GM12878 (cell line): Measurements from ENCODE around the gene CD69. TPM values are rescaled to one million over a fixed set of nuclear protein-coding genes. Genes with fewer than 3 reads are reported as not detected.
A peak's percentile ranks its signal among the peaks of the same experiment; 100 is the strongest.
"Not testable (repeated sequence)": the region's sequence is repeated elsewhere in the genome, so short reads cannot be mapped to it uniquely, and the experiment has no call there.

Experiments used
- ATAC-seq: fragments of 200-7000 bp; cut with Tn5 transposase; 3 replicates; pipeline ENCODE4 v1.9.1; 2020; ENCODE audit warnings: mild to moderate bottlenecking, moderate library complexity
- BruUV-seq: library from RNA; stranded (reverse); fragments of 400-500 nt; replicated peaks from 2 replicates; lab custom pipeline; 2021; lab: Mats Ljungman, UMichigan
- CTCF ChIA-PET: fragments of 300-600 bp; sonication (Branson Sonifier 250); formaldehyde crosslinking; extraction: SDS; loops from one replicate; lab custom pipeline; 2021; ENCODE audit warnings: inconsistent platforms; lab: Yijun Ruan, JAX
- POLR2A ChIA-PET: fragments of 350-600 bp; formaldehyde crosslinking; extraction: SDS; loops from one replicate; lab custom pipeline; 2021; ENCODE audit warnings: inconsistent platforms; lab: Charles Lee
- RAD21 ChIA-PET: fragments of 300-600 bp; sonication (Branson Sonifier 250); formaldehyde crosslinking; loops from one replicate; lab custom pipeline; 2023; ENCODE audit warnings: antibody characterized with exemption; ENCODE audit not compliant: unreplicated experiment; lab: Charles Lee
- SMC1A ChIA-PET: fragments of 300-600 bp; sonication (Branson Sonifier 250); formaldehyde crosslinking; loops from one replicate; lab custom pipeline; 2023; ENCODE audit not compliant: unreplicated experiment, uncharacterized antibody; lab: Charles Lee
- DNase-seq: peaks from one replicate; pipeline ENCODE4 v3.0.0-alpha.2; 2011; ENCODE audit warnings: low read depth, low spot score
- FAIRE-seq: peaks from 3 replicates; lab custom pipeline; 2011; peaks lifted over from hg19 to GRCh38; lab: Jason Lieb, UNC
- H2AFZ ChIP-seq: 2 replicates; pipeline ENCODE4 v1.6.0; 2011; ENCODE audit warnings: low read depth, low read length, control low read depth; ENCODE audit not compliant: control insufficient read depth
- H3K27ac ChIP-seq: 2 replicates; pipeline ENCODE4 v1.5.1; 2011; ENCODE audit warnings: control low read depth; ENCODE audit not compliant: control insufficient read depth, insufficient read depth
- H3K27me3 ChIP-seq, 2 experiments: replicated peaks in 1 of 2; 2 replicates each; pipeline versions ENCODE4 v1.6.0 to v1.6.1; 2011; ENCODE audit warnings: low read length in 1 of 2; ENCODE audit not compliant: control insufficient read depth in 2 of 2, insufficient read depth in 2 of 2
- H3K36me3 ChIP-seq, 2 experiments: 2 replicates each; pipeline ENCODE4 v1.5.1; 2011; ENCODE audit warnings: low read length in 1 of 2; ENCODE audit not compliant: control insufficient read depth in 2 of 2, insufficient read depth in 2 of 2
- H3K4me1 ChIP-seq: 2 replicates; pipeline ENCODE4 v1.6.1; 2011; ENCODE audit warnings: mild to moderate bottlenecking, low read length, moderate library complexity, mixed read lengths; ENCODE audit not compliant: control insufficient read depth, insufficient read depth
- H3K4me2 ChIP-seq: 2 replicates; pipeline ENCODE4 v1.6.0; 2011; ENCODE audit warnings: control low read depth; ENCODE audit not compliant: control insufficient read depth, insufficient read depth
- H3K4me3 ChIP-seq: fragments of 200-600 bp; sonication (generic); 2 replicates; pipeline ENCODE4 v1.5.1; 2016
- H3K79me2 ChIP-seq: 2 replicates; pipeline ENCODE4 v1.6.0; 2011; ENCODE audit warnings: low read length; ENCODE audit not compliant: control insufficient read depth, insufficient read depth
- H3K9ac ChIP-seq: 2 replicates; pipeline ENCODE4 v1.8.0; 2011; ENCODE audit warnings: low read length, control low read depth, mixed read lengths; ENCODE audit not compliant: control insufficient read depth, insufficient read depth
- H3K9me3 ChIP-seq: replicated peaks from 3 replicates; pipeline ENCODE4 v1.5.1; 2011; ENCODE audit warnings: mild to moderate bottlenecking, low read length; ENCODE audit not compliant: control insufficient read depth, insufficient read depth
- H4K20me1 ChIP-seq: 2 replicates; pipeline ENCODE4 v1.6.0; 2011; ENCODE audit not compliant: control insufficient read depth, insufficient read depth
- BCL11A ChIP-seq: IDR thresholded peaks from 2 replicates; pipeline ENCODE4 v1.6.1; 2011; ENCODE audit warnings: low read depth, low read length
- BHLHE40 ChIP-seq, 2 experiments: fragments of 450-650 bp in 1 of 2; IDR thresholded peaks; 2 replicates each; pipeline ENCODE4 v1.6.1; 2011 to 2017; ENCODE audit warnings: low read depth in 2 of 2, borderline replicate concordance in 1 of 2, improper control_type of control experiment in 1 of 2, low read length in 1 of 2, mild to moderate bottlenecking in 1 of 2
- GATAD2B ChIP-seq: fragments of 450-650 bp; conservative IDR thresholded peaks from 2 replicates; pipeline ENCODE4 v1.6.1; 2017; ENCODE audit warnings: low read depth, mild to moderate bottlenecking, moderate library complexity
- HDAC6 ChIP-seq: fragments of 200-600 bp; sonication (generic); IDR thresholded peaks from one replicate; pipeline ENCODE4 v1.8.0; 2017; ENCODE audit warnings: antibody characterized with exemption; ENCODE audit not compliant: unreplicated experiment
- LARP7 ChIP-seq: fragments of 450-650 bp; IDR thresholded peaks from 2 replicates; pipeline ENCODE4 v1.6.1; 2017; ENCODE audit warnings: mild to moderate bottlenecking
- MYC ChIP-seq: IDR thresholded peaks from 2 replicates; pipeline ENCODE4 v1.6.1; 2011; ENCODE audit warnings: mild to moderate bottlenecking, low read length, moderate library complexity, inconsistent platforms; ENCODE audit not compliant: insufficient read depth, insufficient replicate concordance, insufficient read length, severe bottlenecking
- NR2C2 ChIP-seq: IDR thresholded peaks from 2 replicates; pipeline ENCODE4 v1.6.1; 2011; ENCODE audit warnings: borderline replicate concordance, low read depth; ENCODE audit not compliant: control insufficient read depth, insufficient read length
- POLR2A ChIP-seq: IDR thresholded peaks from 2 replicates; pipeline ENCODE4 v1.6.1; 2011; ENCODE audit warnings: low read depth, mild to moderate bottlenecking, low read length
- TBL1XR1 ChIP-seq: IDR thresholded peaks from 2 replicates; pipeline ENCODE4 v1.6.1; 2012; ENCODE audit warnings: low read depth, low read length, improper control_type of control experiment
- WGBS: methylation state at CpG from one replicate; pipeline ENCODE4 v1.1.6; 2016; ENCODE audit warnings: low lambda C conversion rate; ENCODE audit not compliant: insufficient replicate concordance, insufficient coverage; ENCODE audit errors: missing lambda C conversion rate; 5-methylcytosine and 5-hydroxymethylcytosine counted together
- in situ Hi-C: fragments of 300-500 bp; cut with MboI; formaldehyde crosslinking; loops from 9 replicates; pipeline ENCODE4 v1.14.3; 2018; ENCODE audit warnings: mixed read lengths
- intact Hi-C: fragments of 100-400 bp; cut with micrococcal nuclease; formaldehyde crosslinking; loops from one replicate; pipeline ENCODE4 v1.14.2; 2022; ENCODE audit not compliant: unreplicated experiment
- polyA plus RNA-seq, 11 experiments: library from polyadenylated mRNA; depleted of rRNA in 4 of 11; unstranded in 6 of 11; stranded (reverse) in 5 of 11; fragments of >200 nt; fragmentation: Nextera tagmentation in 4 of 11; fragmentation: Illumina TruSeq in 1 of 11; extraction: Ambion mirVana in 4 of 11; extraction: Trizol in 1 of 11; gene quantifications; 1 replicate in 1 of 11; 2 replicates in 10 of 11; pipeline versions ENCODE4 v1.2.1 to v1.2.3, GENCODE V29; 2011 to 2016; ENCODE audit warnings: inconsistent platforms in 2 of 11, missing spikeins in 2 of 11, low read depth in 1 of 11
- total RNA-seq, 4 experiments: library from RNA; depleted of rRNA in 3 of 4; stranded (reverse); fragments of >200 nt in 3 of 4; fragmentation: Illumina TruSeq in 1 of 4; extraction: Trizol in 1 of 4; gene quantifications; 2 replicates each; pipeline versions ENCODE4 v1.2.1 to v1.2.3, GENCODE V29; 2013 to 2021

CD69 gene
- total and polyA plus RNA-seq, 10 of the 15 experiments (the other 5 are each of a cell fraction or from before 2014, with no cell fraction given): 7.3 to 156 (median 15.0) TPM

GRCh38 chr12:9740106-9740750 lies 20.5 kb downstream of the CD69 start (continued):
- TF ChIP-seq LARP7 (0 out of 2 replicates have a peak, but pooled peaks have one; percentile 38), POLR2A (peak; percentile 30; the same call in 1 of the 2 replicates), TBL1XR1 (no peak), BCL11A (no peak), HDAC6 (no peak), NR2C2 (no peak), MYC (no peak)

DNA sequence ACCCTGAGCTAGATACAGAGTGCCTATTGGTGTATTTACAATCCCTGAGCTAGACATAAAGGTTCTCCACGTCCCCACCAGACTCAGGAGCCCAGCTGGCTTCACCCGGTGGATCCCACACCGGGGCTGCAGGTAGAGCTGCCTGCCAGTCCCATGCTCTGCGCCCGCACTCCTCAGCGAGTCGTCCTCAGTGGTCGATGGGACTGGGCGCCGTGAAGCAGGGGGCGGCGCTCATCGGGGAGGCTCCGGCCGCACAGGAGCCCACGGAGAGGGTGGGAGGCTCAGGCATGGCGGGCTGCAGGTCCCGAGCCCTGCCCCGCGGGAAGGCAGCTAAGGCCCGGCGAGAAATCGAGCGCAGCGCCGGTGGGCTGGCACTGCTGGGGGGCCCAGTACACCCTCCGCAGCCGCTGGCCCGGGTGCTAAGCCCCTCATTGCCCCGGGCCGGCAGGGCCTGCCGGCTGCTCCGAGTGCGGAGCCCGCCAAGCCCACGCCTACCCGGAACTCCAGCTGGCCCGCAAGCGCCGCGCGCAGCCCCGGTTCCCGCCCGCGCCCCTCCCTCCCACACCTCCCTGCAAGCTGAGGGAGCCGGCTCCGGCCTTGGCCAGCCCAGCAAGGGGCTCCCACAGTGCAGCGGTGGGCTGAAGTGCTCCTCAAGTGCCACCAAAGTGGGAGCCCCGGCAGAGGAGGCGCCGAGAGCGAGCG lies 21.1 kb downstream of the CD69 start:
- BruUV-seq: not testable (repeated sequence)
- intact Hi-C loops: loop anchor here (10.0 kb wide), 1 partner anchor 275 kb away; the partner anchor contains the start of gene CLEC12B
- H3K4me1 ChIP-seq: peaks cover 32% of the 10 kb centered on the region

GRCh38 chr12:9738905-9739304 lies 21.8 kb downstream of the CD69 start:
- BruUV-seq, H3K27ac ChIP-seq, FAIRE-seq, H2AFZ ChIP-seq, H3K36me3 ChIP-seq, intact Hi-C loops, H3K4me2 ChIP-seq, in situ Hi-C loops, POLR2A ChIA-PET, H3K79me2 ChIP-seq, H3K9ac ChIP-seq, H3K27me3 ChIP-seq, H4K20me1 ChIP-seq, H3K4me3 ChIP-seq, DNase-seq, H3K9me3 ChIP-seq, ATAC-seq: not testable (repeated sequence)
- ChIA-PET CTCF (interaction anchor here (0.7 to 3.1 kb wide), 2 partner anchors 9 to 10 kb away, joined by 3 to 18 read pairs; no protein-coding TSS in a partner anchor), SMC1A (interaction anchor here (1.1 to 1.7 kb wide), 2 partner anchors 9 to 14 kb away, joined by 3 to 7 read pairs; no protein-coding TSS in a partner anchor), RAD21 (interaction anchor here (0.8 to 1.2 kb wide), 3 partner anchors 12 to 28 kb away, joined by 3 read pairs; no protein-coding TSS in a partner anchor)
- 95% methylated on average over 14 of the region's 14 CpGs for WGBS
- H3K4me1 ChIP-seq: peaks cover 32% of the 10 kb centered on the region

More for the DNA sequence above, 21.1 kb downstream of the CD69 start:
- Histone ChIP-seq H3K4me3 (0 out of 2 replicates have a peak overlapping the region, but pooled peaks have one; percentile 0), H3K9ac (peak overlapping the region; percentile 18; the same call in 1 of the 2 replicates)
- ChIA-PET CTCF (interaction anchor here (0.6 to 6.1 kb wide), 5 partner anchors 10 to 58 kb away, joined by 3 to 67 read pairs (median 3); no protein-coding TSS in a partner anchor), SMC1A (interaction anchor here (1.0 to 1.7 kb wide), 2 partner anchors 10 to 11 kb away, joined by 5 to 7 read pairs; no protein-coding TSS in a partner anchor), RAD21 (interaction anchor here (0.8 to 1.2 kb wide), 3 partner anchors 11 to 28 kb away, joined by 3 read pairs; no protein-coding TSS in a partner anchor)
- WGBS: 99% methylated on average over 25 of the region's 54 CpGs
- H3K79me2 ChIP-seq, FAIRE-seq, DNase-seq, H3K9me3 ChIP-seq, H3K27me3 ChIP-seq, H4K20me1 ChIP-seq, in situ Hi-C loops, H3K4me2 ChIP-seq, POLR2A ChIA-PET, H2AFZ ChIP-seq, H3K36me3 ChIP-seq, H3K27ac ChIP-seq: not testable (repeated sequence)
- ATAC-seq: peak; percentile 12; the same call in 2 of the 3 replicates
- TF ChIP-seq BHLHE40 (IDR thresholded peaks at IDR 0.05; ENCODE audit: borderline replicate concordance in 1 of 2, low read depth in 2 of 2, low read length in 1 of 2): 0 out of 4 replicates have a peak, but pooled peaks of 1 of the 2 experiments have one; percentile 5
- TF ChIP-seq GATAD2B: 0 out of 2 replicates have a peak, but pooled peaks have one; percentile 24
